Endometrial microvascular endothelial cells (primary cell): ENCODE measurements around the gene ALPG. TPM values are rescaled to one million over a fixed set of nuclear protein-coding genes. Genes with fewer than 3 reads are reported as not detected.
"Not testable (repeated sequence)": the region's sequence is repeated elsewhere in the genome, so short reads cannot be mapped to it uniquely, and the experiment has no call there.

Source experiments
- in situ Hi-C: cut with HindIII; loops from 2 replicates; pipeline ENCODE4 v1.10.0; 2017; ENCODE audit warnings: low sequenced_read_pairs, low pct_unique_long_range_greater_than_20kb; ENCODE audit errors: inconsistent ontology term
- total RNA-seq: library from RNA; depleted of rRNA; stranded (reverse); fragments of >200 nt; gene quantifications from one replicate; pipeline ENCODE4 v1.2.3, GENCODE V29; 2015; ENCODE audit errors: inconsistent ontology term

ALPG gene
- total RNA-seq, 1 donor from 2014 or later, result not detected

DNA sequence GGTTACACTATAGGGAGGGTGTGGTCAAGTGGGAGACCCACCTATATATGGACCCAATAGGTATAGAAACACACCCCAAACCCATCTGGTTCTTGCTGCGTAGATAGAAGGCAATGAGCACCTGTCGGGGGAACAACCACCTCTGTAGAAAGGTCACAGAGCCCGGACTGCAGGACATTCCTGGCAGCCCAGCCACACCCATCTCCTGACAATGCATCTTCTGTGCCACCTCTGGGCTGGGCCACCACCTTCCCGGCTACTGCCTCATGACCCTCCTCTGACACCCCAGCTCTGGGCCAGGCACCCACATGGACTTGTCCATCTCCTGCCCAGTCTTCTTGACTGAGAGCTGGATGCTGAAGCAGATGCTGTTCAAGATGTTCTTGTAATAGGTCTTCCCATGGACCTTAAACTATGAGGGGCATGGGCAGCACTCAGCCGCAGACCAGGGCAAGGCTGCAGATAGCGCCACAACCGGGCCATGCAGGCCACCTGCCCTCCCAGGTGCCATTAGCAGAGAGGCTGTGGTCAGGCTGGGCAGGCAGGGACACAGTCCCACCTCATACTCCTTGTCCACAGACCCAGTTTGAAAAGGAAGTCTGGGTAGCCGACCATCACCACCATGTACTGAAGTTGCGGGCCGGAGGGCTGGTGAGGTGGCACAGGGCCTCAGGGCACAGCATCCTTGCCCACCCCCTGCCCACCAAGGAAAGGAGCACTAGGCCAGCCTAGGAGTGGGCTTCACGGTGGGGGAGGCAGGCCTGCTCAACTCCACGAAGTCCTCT is 9.3 kb downstream of the ALPG start:
- in situ Hi-C loops, result no loop called here

DNA sequence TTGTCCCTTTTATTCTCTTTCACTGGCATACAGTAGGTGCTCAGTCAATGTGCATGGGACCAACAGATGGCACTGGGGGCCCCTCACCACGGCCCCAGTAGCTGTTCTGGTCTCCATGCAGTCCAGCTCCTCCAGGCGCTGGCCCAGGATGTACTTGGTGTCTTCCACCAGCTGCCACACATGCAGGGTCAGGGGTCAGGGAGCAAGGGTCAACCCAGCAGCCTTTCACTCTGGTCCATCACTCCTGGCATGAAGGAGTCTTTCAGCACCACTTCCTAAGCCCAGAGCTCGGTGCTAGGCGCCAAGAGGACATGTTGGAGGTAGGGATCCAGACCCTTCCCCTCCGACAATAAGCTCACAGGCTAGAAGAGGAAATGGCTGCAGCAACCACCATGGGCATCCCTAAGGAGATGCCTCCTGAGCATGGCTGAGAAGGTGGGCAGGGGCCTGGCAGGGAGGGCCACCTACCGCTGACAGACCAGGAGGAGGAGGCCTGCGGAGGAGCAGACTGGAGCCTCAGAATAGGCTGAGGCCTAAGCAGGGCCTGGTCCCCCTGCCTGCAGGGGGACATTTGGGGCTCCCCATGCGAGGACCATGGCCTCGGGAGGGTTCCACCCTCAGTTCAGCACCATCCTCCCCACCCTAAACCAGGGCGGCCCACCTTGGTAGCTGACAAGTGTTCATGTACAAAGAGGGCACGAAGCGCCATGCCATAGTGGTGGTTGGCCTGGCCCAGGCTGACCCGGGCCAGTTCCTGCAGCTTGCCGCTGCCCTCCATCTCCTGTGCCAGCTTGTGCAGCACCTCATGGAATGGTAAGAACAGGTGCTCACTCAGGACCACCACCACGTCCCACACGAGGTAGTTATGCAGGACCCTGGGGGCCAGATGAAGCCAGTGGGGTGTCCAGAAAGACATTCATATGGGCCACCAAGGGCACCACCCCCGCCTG is 10.2 kb downstream of the ALPG start:
- in situ Hi-C loops, result no loop called here

DNA sequence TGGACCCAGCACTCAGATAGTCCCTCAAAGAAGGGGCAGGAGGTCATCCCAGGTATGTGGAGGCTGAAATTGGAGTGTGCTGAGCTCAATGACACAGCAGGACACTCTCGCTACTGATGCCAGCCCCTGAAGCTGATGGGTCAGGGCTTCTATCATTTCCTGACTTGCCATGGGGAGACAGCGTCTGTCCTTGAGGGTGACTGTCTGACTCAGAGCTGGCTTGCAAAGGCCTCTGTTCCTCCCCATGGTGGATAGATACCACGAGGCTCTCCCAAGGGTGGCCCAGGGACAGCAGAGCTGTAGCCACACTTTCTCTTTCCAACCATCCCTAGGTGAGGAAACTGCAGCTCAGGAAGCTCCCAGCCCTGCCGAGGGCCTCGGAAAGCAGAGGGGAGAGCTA is 10.8 kb downstream of the ALPG start:
- in situ Hi-C loops, result no loop called here

DNA sequence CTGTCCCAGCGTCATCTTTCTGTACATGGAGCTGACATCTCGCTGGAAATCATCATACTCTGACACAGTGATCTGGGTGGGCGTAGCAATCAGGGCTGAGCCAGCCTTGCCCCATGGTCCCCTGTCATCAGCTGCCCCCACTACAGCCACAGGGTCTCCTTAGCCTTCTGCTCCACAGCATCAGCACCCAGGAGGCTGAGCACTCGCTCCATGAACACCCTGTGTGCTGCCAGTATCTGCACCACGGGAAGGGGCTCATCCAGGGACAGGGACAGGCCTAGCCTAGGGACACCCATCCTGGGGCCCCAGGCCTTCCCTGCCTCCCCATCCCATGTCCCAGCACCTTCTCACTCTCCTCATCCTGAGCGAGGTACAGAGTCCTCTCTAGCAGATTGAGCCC is 11.4 kb downstream of the ALPG start:
- in situ Hi-C loops, result no loop called here

DNA sequence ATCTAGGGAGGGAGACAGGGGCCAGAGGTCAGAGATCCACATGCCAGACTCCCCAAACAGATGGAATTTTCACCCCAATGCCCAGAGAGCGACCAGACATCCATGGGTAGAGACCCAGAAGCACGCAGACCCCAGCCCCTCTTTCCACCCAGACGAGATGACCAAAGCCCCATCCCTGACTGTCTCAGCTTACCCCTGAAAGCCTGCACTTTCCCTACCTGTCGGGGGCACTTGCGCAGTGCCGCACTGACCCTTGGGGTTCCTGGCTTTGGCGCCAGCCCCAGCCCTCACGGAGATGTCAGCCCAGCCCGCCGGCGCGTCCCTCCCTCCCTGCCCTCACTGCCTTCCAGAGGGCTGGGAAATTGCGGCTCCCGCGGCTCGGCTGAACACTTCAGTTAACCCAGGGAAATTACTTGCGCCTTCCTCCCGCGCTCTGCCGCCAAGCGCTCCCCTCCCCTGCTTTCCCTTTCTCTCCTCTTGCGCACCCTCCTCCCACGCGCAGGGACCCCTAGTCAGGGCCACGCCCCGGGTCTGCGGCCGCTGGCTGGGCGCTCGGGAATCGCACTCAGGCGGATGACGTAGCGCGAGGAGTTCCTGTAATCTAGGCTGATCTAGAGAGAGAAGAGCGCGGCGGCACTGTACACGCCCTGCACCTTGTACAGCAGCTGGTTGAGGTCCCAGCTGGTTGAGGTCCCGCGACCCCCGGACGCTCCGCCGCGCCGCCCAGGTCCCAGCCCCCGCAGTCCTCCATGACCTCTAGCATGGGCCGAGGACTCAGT is 12.0 kb downstream of the ALPG start:
- in situ Hi-C loops, result no loop called here

DNA sequence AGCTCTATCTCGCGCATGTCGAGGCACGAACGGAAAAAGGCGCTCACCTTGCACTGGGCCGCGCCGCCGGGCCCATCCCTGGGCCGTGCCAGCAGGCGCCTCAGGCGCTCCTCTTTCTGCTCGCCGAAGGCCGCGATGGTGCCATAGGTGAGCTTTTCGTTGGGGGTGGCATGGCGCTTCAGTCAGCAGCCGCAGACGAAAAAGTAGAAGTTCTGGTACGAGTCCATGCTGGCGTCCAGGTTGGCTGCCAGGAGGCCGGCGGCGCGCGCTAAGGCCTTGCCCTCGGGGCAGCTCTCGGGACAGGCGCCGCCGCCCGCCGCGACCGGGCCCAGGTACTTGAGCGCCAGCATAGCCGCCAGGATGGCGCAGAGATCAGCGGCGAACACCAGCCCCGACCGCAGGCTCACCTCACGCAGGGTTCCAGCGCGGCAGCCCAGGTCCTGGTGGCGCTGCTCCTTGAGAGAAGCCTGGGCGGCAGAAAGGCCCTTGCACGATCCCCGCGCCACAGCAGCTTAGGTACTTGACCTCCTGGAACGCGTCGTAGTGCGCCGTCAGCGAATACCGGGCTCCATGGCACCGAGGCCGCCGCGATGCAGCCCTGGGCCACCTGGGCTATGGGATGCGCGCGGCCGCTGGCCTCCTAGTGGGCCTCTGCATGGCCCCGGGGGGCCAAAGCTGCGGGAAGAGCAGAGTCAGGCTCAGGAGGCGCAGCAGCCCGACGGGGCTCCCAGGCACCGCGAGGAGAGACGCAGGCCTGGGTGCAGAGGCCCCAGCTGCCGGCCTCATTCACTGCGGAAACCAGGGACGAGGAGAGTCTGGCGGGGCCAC is 12.8 kb downstream of the ALPG start:
- in situ Hi-C loops, result no loop called here

DNA sequence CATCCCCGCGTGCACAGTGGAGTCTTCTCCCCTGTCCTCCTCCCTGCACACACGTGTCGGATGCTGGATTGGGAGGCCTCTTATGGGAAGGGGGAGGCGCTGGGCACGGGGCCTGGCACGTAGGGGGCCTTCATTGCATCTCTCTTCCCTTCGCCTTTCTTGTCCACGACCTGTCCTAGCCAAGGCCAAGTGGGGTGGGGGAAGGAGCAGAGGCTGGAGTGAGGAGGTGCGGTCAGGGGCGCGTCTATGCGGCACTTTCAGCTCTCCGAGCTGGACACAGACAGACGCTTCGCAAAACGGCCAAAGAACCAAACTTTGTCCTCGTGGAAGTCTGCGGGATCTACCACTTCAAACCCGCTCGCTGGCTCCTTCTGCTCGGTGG is 13.4 kb downstream of the ALPG start:
- in situ Hi-C loops, result no loop called here

DNA sequence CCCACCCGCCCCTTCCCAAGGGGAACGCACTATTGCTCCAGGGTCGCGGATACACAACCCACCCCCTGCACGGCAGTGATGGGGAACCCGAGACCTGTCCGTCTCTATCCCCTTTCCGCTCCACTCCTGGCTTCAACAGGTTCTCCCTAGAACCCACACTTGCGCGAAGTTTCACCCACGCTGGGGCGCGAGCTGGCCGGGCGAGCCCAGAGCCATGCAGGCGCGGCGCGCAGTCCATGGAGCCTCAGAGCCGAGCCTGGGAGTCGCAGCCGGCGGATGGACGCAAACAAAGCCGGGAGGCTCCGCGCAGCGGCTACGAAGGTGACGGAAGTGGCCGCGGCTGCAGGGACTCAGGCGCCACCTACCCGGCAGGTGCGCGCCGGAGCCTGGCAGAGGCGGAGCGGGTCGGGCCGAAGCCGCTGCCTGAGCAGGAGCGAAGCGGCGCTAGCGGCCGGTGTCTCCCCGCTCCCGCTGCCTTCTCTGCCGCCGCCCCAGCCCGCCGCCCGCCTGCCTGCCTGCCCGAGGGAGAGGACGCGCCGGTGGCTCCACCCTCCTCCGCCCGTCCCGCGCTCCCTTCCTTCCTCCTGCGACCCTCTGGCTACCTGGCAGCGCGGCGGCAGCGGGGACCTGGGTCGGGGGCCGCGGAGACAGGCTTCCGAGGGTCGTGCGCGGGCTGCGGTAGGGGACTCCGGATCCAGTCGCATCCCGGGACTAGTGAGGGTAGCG is 14.0 kb downstream of the ALPG start:
- in situ Hi-C loops, result no loop called here

DNA sequence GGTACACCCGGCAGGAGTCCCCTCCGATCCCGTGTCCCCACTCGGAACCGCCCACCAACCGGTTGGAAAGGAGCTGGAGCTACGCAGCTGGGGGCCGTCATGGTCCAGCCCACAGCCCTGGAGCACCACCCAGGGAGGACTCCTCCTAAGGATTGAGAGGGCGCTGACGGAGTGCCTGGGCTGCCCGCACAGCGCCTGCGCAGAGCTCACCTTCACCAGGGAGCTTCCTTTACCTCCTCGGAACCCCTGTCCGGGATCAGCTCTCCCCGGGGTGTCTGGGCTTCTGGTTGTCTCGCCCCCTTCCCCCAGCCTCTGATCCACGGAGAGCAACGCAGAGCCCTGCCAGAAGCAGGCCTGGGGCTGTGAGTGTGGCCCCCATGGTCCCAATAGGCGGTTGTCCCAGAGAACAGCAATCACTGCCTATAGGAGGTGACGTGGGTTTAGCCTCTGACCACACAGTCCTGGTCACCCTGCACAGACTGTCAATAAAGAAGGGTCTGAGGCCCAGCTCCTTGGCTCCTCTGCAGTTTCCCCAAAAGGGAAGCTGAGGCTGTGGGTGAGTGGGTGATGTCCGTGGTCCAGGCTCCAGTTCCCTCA is 14.6 kb downstream of the ALPG start:
- in situ Hi-C loops, result no loop called here

DNA sequence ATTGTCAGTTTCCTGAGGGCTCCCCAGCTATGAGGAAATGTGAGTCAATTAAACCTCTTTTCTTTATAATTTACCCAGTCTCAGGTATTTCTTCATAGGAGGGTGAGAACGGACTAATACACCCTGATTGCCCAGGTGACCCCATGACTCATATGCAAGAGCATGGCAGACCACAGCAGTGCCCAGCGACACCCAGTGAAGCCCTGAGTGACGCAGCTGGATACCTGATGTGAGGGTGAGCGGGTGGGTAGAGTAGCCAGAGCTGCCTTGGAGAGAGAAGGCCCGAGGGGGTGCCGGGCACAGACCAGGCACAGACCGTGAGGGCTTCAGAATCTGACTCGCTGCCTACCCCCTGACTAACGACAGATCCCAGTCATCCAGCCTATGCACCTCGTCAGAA is 15.4 kb downstream of the ALPG start:
- in situ Hi-C loops, result no loop called here

DNA sequence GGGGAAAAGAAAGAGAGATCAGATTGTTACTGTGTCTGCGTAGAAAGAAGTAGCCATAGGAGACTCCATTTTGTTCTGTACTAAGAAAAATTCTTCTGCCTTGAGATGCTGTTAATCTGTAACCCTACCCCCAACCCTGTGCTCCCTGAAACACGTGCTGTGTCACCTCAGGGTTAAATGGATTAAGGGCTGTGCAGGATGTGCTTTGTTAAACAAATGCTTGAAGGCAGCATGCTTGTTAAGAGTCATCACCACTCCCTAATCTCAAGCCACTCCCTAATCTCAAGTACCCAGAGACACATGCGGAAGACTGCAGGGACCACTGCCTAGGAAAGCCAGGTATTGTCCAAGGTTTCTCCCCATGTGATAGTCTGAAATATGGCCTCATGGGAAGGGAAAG is 16.4 kb downstream of the ALPG start:
- in situ Hi-C loops, result not testable (repeated sequence)

DNA sequence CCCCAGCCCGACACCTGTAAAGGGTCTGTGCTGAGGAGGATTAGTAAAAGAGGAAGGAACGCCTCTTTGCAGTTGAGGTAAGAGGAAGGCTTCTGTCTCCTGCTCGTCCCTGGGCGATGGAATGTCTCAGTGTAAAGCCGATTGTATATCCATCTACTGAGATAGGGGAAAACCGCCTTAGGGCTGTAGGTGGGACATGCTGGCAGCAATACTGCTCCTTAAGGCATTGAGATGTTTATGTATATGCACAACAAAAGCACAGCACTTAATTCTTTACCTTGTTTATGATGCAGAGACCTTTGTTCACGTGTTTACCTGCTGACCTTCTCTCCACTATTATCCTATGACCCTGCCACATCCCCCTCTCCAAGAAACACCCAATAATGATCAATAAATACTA is 16.8 kb downstream of the ALPG start:
- in situ Hi-C loops, result not testable (repeated sequence)

DNA sequence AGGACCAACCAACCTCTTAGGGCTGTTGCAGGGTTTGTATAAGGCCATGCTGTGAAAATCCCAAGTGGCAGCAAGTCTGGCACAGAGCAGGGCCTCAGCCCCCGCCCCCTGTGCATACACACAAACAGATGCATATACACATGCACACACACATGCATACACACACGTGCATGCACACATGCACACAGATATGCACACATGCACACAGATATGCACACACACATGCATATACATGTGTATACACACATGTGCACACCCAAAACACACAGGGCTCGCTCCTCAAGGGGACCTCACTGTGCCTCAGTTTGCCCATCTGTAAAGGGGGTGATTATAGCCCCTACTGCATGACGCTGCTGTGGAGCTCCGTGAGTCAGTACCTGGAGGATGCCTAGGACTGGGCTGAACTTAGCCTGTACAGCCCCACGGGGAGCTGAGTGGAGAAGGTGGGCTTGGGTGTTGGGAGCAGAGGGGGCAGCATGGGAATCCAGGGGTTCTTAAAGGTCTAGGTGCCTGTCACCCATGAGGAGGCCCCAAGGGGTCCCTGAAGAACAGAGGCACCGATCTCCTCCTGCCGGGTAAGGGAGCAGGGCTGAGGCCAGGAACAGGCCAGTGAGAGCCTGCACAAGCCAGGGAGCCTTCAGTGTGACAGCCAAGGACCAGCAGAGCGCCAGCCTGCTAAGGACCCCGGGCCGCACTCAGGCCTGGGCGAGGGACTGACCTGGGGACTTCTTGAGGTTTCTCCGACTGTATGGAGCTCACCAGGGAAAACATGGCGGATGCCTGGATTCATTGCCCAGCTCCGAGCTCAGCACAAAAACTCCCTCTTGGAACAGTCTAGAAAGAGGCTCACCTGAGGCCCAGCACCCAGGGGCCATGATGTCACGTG is 25.3 kb downstream of the ALPG start:
- in situ Hi-C loops, result no loop called here

DNA sequence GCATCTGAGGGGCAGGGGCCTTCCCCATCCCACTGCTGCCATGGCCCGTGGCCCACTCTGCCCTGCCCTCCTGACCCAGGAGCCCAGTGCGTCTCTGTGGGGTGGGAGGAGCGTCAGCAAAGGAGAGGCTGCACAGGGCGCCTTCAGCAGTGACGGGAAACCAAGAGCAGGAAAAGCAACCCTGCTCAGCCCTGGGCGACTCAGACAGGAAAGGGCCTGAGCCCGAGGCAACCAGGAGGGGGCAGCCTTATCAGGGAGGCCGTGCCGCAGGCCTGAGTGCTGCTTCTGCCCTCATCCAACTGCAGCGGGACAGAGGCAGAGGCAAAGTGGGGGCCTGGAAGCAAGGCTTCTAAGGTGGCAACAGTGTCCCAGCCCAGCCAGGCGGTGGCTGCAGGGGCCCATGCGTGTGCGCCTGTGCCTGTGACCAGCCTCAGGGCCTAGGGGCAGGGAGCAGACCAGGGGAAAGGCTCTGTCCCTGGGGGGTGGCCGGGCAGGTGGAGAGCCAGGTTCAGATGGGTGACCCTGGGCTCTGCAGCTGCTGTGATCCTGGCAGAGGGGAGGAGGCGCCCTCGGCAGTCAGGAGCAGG is 26.0 kb downstream of the ALPG start:
- in situ Hi-C loops, result no loop called here

DNA sequence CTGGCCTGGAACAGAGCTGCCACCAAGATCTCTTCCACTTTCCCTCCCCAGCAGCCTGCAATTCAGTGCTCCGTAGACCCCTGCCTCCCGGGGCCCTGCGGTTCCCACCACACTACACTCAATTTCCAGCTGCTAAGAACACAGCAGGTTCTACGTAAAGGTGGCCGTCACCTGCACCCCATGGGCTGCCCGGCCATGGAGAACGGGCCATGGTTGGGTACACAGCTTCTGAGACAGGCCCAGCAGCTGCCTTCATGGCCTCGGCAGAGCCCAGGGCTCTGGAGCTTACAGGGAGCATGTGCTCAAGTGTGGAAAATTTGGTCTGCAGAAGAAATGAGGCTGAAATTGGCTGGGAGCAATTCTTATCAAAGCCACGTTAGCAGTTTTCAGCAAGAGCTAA is 27.0 kb downstream of the ALPG start:
- in situ Hi-C loops, result not testable (repeated sequence)

DNA sequence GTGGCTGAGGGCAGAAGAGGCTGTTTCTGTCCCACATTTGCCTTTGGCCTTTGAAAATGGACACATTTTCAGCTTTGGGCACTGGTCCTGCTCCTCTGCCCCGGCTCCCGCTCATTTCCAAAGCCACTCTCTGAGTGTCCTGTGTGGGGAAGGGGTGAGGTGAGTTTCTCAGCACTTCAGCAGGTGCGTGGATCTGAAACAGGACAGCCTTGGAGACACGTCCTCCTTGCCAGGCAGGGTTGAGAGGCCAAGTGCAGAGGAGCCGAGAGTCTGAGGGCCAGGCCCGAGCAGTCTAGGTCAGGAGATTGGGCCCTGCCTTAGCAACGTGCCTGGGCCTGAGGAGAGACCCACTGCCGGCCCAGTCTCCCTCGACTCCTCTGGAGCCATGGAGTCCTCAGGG is 27.4 kb downstream of the ALPG start:
- in situ Hi-C loops, result no loop called here
